B cell (primary cell): ENCODE data around the gene DCAF7. TPM values are rescaled to one million over a fixed set of nuclear protein-coding genes. Genes with fewer than 3 reads are reported as not detected.

Experiments
- ATAC-seq: fragments of 200-7000 bp; cut with Tn5 transposase; one replicate; pipeline ENCODE4 v1.10.0; 2021; ENCODE audit warnings: low read depth, mild to moderate bottlenecking, moderate number of reproducible peaks, moderate library complexity
- CTCF ChIA-PET: fragments of 350-600 bp; sonication (Branson Sonifier 250); formaldehyde crosslinking; loops from one replicate; lab custom pipeline; 2021; ENCODE audit warnings: antibody characterized with exemption, inconsistent platforms; lab: Charles Lee
- POLR2A ChIA-PET: fragments of 350-600 bp; sonication (Branson Sonifier 250); formaldehyde crosslinking; loops from one replicate; lab custom pipeline; 2021; ENCODE audit warnings: antibody characterized with exemption; lab: Charles Lee
- DNase-seq: peaks from one replicate; pipeline ENCODE4 v3.0.0; 2013
- H2AFZ ChIP-seq: 2 replicates; pipeline ENCODE4 v1.6.1; 2012; ENCODE audit warnings: mild to moderate bottlenecking, low read depth, low read length; ENCODE audit not compliant: insufficient read depth, poor library complexity, severe bottlenecking
- H3K27ac ChIP-seq, 2 donors: 1 replicate in 1 of 2; 2 replicates in 1 of 2; pipeline ENCODE4 v1.5.1; 2012 to 2013; ENCODE audit warnings: low read length in 2 of 2, mild to moderate bottlenecking in 2 of 2, moderate library complexity in 1 of 2
- H3K27me3 ChIP-seq, 4 experiments: fragments of 200-600 bp in 1 of 4; sonication (generic) in 1 of 4; replicated peaks in 1 of 4; 1 replicate in 2 of 4; 2 replicates in 2 of 4; pipeline versions ENCODE4 v1.6.1 to v1.7.0; 2013 to 2016; ENCODE audit warnings: low read length in 3 of 4, mild to moderate bottlenecking in 2 of 4, mixed read lengths in 1 of 4, moderate library complexity in 1 of 4; ENCODE audit not compliant: insufficient read depth in 4 of 4, control insufficient read depth in 3 of 4; ENCODE audit errors: control extremely low read depth in 1 of 4
- H3K36me3 ChIP-seq, 2 experiments: replicated peaks in 1 of 2; 1 replicate in 1 of 2; 2 replicates in 1 of 2; pipeline versions ENCODE4 v1.6.1 to v1.7.1; 2013; ENCODE audit warnings: low read length in 1 of 2; ENCODE audit not compliant: insufficient read depth in 2 of 2, control insufficient read depth in 1 of 2; ENCODE audit errors: control extremely low read depth in 1 of 2, extremely low read depth in 1 of 2
- H3K4me1 ChIP-seq, 2 donors: fragments of 200-600 bp in 1 of 2; sonication (generic) in 1 of 2; 1 replicate in 1 of 2; 2 replicates in 1 of 2; pipeline versions ENCODE4 v1.5.1 to v1.6.1; 2013 to 2017; ENCODE audit warnings: low read length in 2 of 2; ENCODE audit not compliant: control insufficient read depth in 2 of 2, insufficient read depth in 2 of 2
- H3K4me2 ChIP-seq: replicated peaks from 2 replicates; pipeline ENCODE3; 2012; ENCODE audit warnings: mild to moderate bottlenecking, low read depth, low read length; ENCODE audit not compliant: poor library complexity, severe bottlenecking
- H3K4me3 ChIP-seq, 5 experiments: fragments of 200-600 bp in 1 of 5; sonication (generic) in 1 of 5; 1 replicate in 3 of 5; 2 replicates in 2 of 5; pipeline versions ENCODE4 v1.5.1 to v1.7.0; 2011 to 2016; ENCODE audit warnings: low read length in 4 of 5, mild to moderate bottlenecking in 4 of 5, low read depth in 2 of 5, control low read depth in 1 of 5, moderate library complexity in 1 of 5; ENCODE audit not compliant: insufficient read depth in 1 of 5; ENCODE audit errors: control extremely low read depth in 1 of 5, extremely low read depth in 1 of 5
- H3K79me2 ChIP-seq: fragments of 200-600 bp; sonication (generic); one replicate; pipeline ENCODE4 v1.6.0; 2016; ENCODE audit warnings: low read length; ENCODE audit not compliant: control insufficient read depth, insufficient read depth
- H3K9ac ChIP-seq: fragments of 200-600 bp; sonication (generic); 2 replicates; pipeline ENCODE4 v1.6.1; 2017; ENCODE audit warnings: mild to moderate bottlenecking, low read length, moderate library complexity
- H3K9me3 ChIP-seq, 3 donors: one replicate each; pipeline versions ENCODE4 v1.6.1 to v1.7.1; 2013; ENCODE audit warnings: low read length in 2 of 3; ENCODE audit not compliant: control insufficient read depth in 2 of 3, insufficient read depth in 1 of 3; ENCODE audit errors: control extremely low read depth in 1 of 3
- H4K20me1 ChIP-seq: 2 replicates; pipeline ENCODE4 v1.6.0; 2012; ENCODE audit warnings: mild to moderate bottlenecking, low read length; ENCODE audit not compliant: insufficient read depth, control insufficient read depth, poor library complexity, severe bottlenecking
- H3K27ac Mint-ChIP-seq: one replicate; pipeline ENCODE4 v1.8.0; 2021; ENCODE audit warnings: mixed read lengths
- H3K27me3 Mint-ChIP-seq: one replicate; pipeline ENCODE4 v1.8.0; 2021; ENCODE audit warnings: mixed read lengths
- H3K4me1 Mint-ChIP-seq: one replicate; pipeline ENCODE4 v1.8.0; 2021; ENCODE audit warnings: mixed read lengths
- H3K4me3 Mint-ChIP-seq: one replicate; pipeline ENCODE4 v1.8.0; 2021; ENCODE audit warnings: mixed read lengths
- H3K9me3 Mint-ChIP-seq: one replicate; pipeline ENCODE4 v1.8.0; 2022; ENCODE audit warnings: mixed read lengths; ENCODE audit not compliant: insufficient read depth
- CTCF ChIP-seq: fragments of 200-600 bp; IDR thresholded peaks from one replicate; pipeline ENCODE4 v1.8.0; 2022; ENCODE audit warnings: antibody characterized with exemption, mild to moderate bottlenecking
- EZH2 ChIP-seq: IDR thresholded peaks from 2 replicates; pipeline ENCODE4 v1.6.1; 2012; ENCODE audit warnings: borderline replicate concordance, low read depth, mild to moderate bottlenecking, moderate library complexity, low read length; ENCODE audit not compliant: insufficient read depth, poor library complexity, severe bottlenecking
- WGBS: methylation state at CpG from one replicate; pipeline ENCODE4 v1.1.5; 2013; ENCODE audit warnings: missing lambda C conversion rate; ENCODE audit not compliant: insufficient coverage; 5-methylcytosine and 5-hydroxymethylcytosine counted together
- intact Hi-C: fragments of 100-400 bp; cut with micrococcal nuclease; formaldehyde crosslinking; loops from one replicate; pipeline ENCODE4 v1.10.0; 2022
- polyA plus RNA-seq: library from polyadenylated mRNA; depleted of rRNA; stranded (reverse); fragments of >200 nt; gene quantifications from 2 replicates; pipeline ENCODE4 v1.2.3, GENCODE V29; 2012
- total RNA-seq, 2 donors: library from RNA; stranded (reverse); fragments of 120-200 nt in 1 of 2; gene quantifications; 1 replicate in 1 of 2; 2 replicates in 1 of 2; pipeline versions ENCODE4 v1.2.3 to v1.2.4, GENCODE V29; 2013 to 2022

Gene DCAF7
- total and polyA plus RNA-seq, 2 donors (not counting 1 experiment from before 2014, with no cell fraction given): 55.1 to 84.7 TPM

GRCh38 chr17:63500543-63501390 lies 49.5 kb upstream of the DCAF7 start:
- ChIA-PET POLR2A (interaction anchor here (0.7 kb wide), 1 partner anchor 84 kb away, joined by 9 read pairs; no protein-coding TSS in a partner anchor), CTCF (interaction anchor here (1.1 kb wide), 1 partner anchor 75 kb away, joined by 3 read pairs; no protein-coding TSS in a partner anchor)
- intact Hi-C loops: no loop called here
- no peak overlapping the region for H3K4me3 Mint-ChIP-seq
- TF ChIP-seq CTCF (no peak), EZH2 (no peak)
- no peaks in the 10 kb centered on the region for H4K20me1 ChIP-seq
- H3K9ac ChIP-seq: no peak overlapping the region
- H3K36me3 ChIP-seq: no peaks in the 10 kb centered on the region
- H3K79me2 ChIP-seq: no peaks in the 10 kb centered on the region
- DNase-seq (no peak), ATAC-seq (no peak)
- H3K9me3 ChIP-seq: peaks cover 0 to 7% (median 5%) of the 10 kb centered on the region in 3 donors
- H3K4me1 ChIP-seq: no peaks in the 10 kb centered on the region
- no peaks in the 10 kb centered on the region for H3K9me3 Mint-ChIP-seq
- no peak overlapping the region for H2AFZ ChIP-seq
- no peak overlapping the region for H3K27ac ChIP-seq
- no peak overlapping the region for H3K27ac Mint-ChIP-seq
- H3K4me3 ChIP-seq: no peak overlapping the region
- no peaks in the 10 kb centered on the region for H3K4me1 Mint-ChIP-seq
- peaks cover 0 to 3% (median under 1%) of the 10 kb centered on the region in 4 experiments for H3K27me3 ChIP-seq
- H3K4me2 ChIP-seq: no peak overlapping the region
- peaks cover 35% of the 10 kb centered on the region for H3K27me3 Mint-ChIP-seq
- 75% methylated on average over 14 of the region's 14 CpGs for WGBS

GRCh38 chr17:63503341-63503705 lies 47.0 kb upstream of the DCAF7 start:
- Histone ChIP-seq H3K9ac (no peak overlapping the region), H3K4me2 (no peak overlapping the region), H3K27me3 (peaks cover 0 to 18% (median 3%) of the 10 kb centered on the region in 4 experiments), H3K79me2 (no peaks in the 10 kb centered on the region), H4K20me1 (no peaks in the 10 kb centered on the region), H3K4me3 (no peak overlapping the region), H3K4me1 (no peaks in the 10 kb centered on the region), H3K9me3 (peaks cover 0 to 11% (median 7%) of the 10 kb centered on the region in 3 donors), H3K36me3 (no peaks in the 10 kb centered on the region), H3K27ac (no peak overlapping the region), H2AFZ (no peak overlapping the region)
- intact Hi-C loops: no loop called here
- DNase-seq (no peak), ATAC-seq (no peak)
- Mint-ChIP-seq H3K4me3 (no peak overlapping the region), H3K27me3 (peaks cover 46% of the 10 kb centered on the region), H3K4me1 (no peaks in the 10 kb centered on the region), H3K27ac (no peak overlapping the region), H3K9me3 (no peaks in the 10 kb centered on the region)
- CTCF ChIA-PET: interaction anchor here (0.9 kb wide), 1 partner anchor 78 kb away, joined by 3 read pairs; no protein-coding TSS in a partner anchor
- POLR2A ChIA-PET: no interaction called here
- TF ChIP-seq EZH2: no peak
- no peak for TF ChIP-seq CTCF
- WGBS: 100% methylated on average over 2 of the region's 8 CpGs
